Lung (tissue), 12 donors: ENCODE results near the gene NFKBIB. TPM values are rescaled to one million over a fixed set of nuclear protein-coding genes. Genes with fewer than 3 reads are reported as not detected.
"Not testable (repeated sequence)": the region's sequence is repeated elsewhere in the genome, so short reads cannot be mapped to it uniquely, and the experiment has no call there.

ENCODE experiments used
- ATAC-seq: fragments of 200-7000 bp; cut with Tn5 transposase; one replicate; pipeline ENCODE4 v1.9.1; 2020; ENCODE audit warnings: moderate number of reproducible peaks; ENCODE audit not compliant: insufficient read depth, low FRiP score
- DNase-seq, 3 donors: peaks; one replicate each; pipeline ENCODE4 v3.0.0-alpha.2; 2013 to 2017
- H3K27ac ChIP-seq, 2 donors: one replicate each; pipeline ENCODE4 v1.5.1; 2013; ENCODE audit warnings: mild to moderate bottlenecking in 2 of 2, moderate library complexity in 2 of 2, control low read depth in 1 of 2, inconsistent platforms in 1 of 2, low read depth in 1 of 2, low read length in 1 of 2
- H3K27me3 ChIP-seq, 3 donors: one replicate each; pipeline ENCODE4 v1.5.1; 2013; ENCODE audit warnings: low read length in 2 of 3; ENCODE audit not compliant: control insufficient read depth in 3 of 3, insufficient read depth in 3 of 3
- H3K36me3 ChIP-seq, 4 donors: one replicate each; pipeline ENCODE4 v1.5.1; 2013; ENCODE audit warnings: low read length in 4 of 4, mild to moderate bottlenecking in 1 of 4, moderate library complexity in 1 of 4; ENCODE audit not compliant: control insufficient read depth in 4 of 4, insufficient read depth in 4 of 4
- H3K4me1 ChIP-seq, 5 donors: one replicate each; pipeline ENCODE4 v1.5.1; 2013; ENCODE audit warnings: low read length in 5 of 5, mild to moderate bottlenecking in 2 of 5, moderate library complexity in 1 of 5; ENCODE audit not compliant: control insufficient read depth in 5 of 5, insufficient read depth in 5 of 5
- H3K4me3 ChIP-seq: one replicate; pipeline ENCODE4 v1.5.1; 2013; ENCODE audit warnings: mild to moderate bottlenecking, control low read depth, moderate library complexity
- H3K9ac ChIP-seq, 2 donors: one replicate each; pipeline ENCODE4 v1.5.1; 2013; ENCODE audit warnings: low read length in 2 of 2, control low read depth in 1 of 2; ENCODE audit not compliant: insufficient read depth in 1 of 2
- H3K9me3 ChIP-seq, 4 donors: one replicate each; pipeline ENCODE4 v1.5.1; 2013; ENCODE audit warnings: low read length in 3 of 4, mild to moderate bottlenecking in 1 of 4, moderate library complexity in 1 of 4; ENCODE audit not compliant: control insufficient read depth in 4 of 4, insufficient read depth in 3 of 4
- WGBS, 2 donors: extraction: QIAGEN DNeasy Blood & Tissue Kit; methylation state at CpG; one replicate each; pipeline ENCODE4 v1.1.7; 2013; 5-methylcytosine and 5-hydroxymethylcytosine counted together
- polyA plus RNA-seq, 2 donors: library from polyadenylated mRNA; stranded (reverse); fragments of 200-250 nt; gene quantifications; one replicate each; pipeline ENCODE4 v1.2.1, GENCODE V29; 2013
- total RNA-seq, 2 donors: library from RNA; depleted of rRNA in 1 of 2; stranded (reverse); fragments of >200 nt in 1 of 2; gene quantifications; one replicate each; pipeline ENCODE4 v1.2.1, GENCODE V29; 2014 to 2021
- TF ChIP-seq, protein P1 (sequence below): IDR thresholded peaks from 2 replicates; pipeline ENCODE4 v1.5.1; 2012; ENCODE audit warnings: mild to moderate bottlenecking; ENCODE audit errors: control extremely low read depth, extremely low read depth
- donor health status: control.
- donor health status: control.
- donor health status: Bipolar disorder and iron deficiency.
- donor health status: healthy.
- donor health status: DM: yes; HTN: yes; CAD: no.

The NFKBIB gene
- total and polyA plus RNA-seq, 4 donors = 12.8 to 60.8 (median 48.8) TPM

DNA sequence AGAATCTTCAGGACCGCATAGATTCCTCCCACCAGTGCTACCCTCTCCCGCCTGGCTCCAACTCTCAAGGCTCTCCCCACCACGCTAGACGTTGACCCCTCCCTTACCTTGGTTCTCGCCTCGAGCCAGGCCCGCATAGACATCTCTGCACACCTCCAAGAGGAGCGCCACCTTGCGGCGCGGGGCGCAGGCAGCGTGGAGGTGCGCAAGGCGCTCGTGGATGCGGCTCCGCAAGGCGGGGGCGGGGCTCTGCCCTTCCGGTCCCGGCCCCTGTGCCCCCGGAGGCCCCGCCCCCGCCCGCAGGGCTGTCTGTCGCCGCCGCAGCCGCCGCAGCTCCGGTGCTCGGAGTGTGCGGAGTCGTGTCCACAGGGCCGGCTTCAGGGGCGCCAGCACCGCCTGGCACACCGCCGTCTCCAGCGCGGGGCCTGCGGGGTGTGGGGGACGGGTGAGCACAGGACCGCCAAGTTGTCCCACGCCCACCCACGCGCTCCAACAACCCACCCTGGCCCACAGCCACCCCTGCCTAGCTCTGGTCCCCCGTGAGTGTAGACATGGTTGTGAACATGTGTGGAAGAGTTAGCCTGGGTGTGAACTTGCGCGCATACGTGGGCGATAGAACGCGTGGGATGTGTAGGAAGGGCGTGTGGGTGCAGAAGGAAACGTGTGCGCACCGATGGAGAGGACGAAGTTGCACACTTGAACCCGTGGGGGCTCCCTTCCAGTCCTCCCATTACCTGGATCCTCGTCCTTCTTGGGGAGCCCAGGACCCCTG, 29.7 kb upstream of the NFKBIB start:
- H3K9ac ChIP-seq = peak overlapping the region; percentile 46 to 53
- H3K4me1 ChIP-seq = peaks cover 0 to 12% (median 5%) of the 10 kb centered on the region in 5 donors
- peak overlapping the region; percentile 15 for H3K4me3 ChIP-seq
- peak overlapping the region in 1 of 2 donors; percentile 37 for H3K27ac ChIP-seq
- TF ChIP-seq, protein P1, sequence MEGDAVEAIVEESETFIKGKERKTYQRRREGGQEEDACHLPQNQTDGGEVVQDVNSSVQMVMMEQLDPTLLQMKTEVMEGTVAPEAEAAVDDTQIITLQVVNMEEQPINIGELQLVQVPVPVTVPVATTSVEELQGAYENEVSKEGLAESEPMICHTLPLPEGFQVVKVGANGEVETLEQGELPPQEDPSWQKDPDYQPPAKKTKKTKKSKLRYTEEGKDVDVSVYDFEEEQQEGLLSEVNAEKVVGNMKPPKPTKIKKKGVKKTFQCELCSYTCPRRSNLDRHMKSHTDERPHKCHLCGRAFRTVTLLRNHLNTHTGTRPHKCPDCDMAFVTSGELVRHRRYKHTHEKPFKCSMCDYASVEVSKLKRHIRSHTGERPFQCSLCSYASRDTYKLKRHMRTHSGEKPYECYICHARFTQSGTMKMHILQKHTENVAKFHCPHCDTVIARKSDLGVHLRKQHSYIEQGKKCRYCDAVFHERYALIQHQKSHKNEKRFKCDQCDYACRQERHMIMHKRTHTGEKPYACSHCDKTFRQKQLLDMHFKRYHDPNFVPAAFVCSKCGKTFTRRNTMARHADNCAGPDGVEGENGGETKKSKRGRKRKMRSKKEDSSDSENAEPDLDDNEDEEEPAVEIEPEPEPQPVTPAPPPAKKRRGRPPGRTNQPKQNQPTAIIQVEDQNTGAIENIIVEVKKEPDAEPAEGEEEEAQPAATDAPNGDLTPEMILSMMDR = peak; percentile 85
- no peaks in the 10 kb centered on the region for H3K36me3 ChIP-seq
- peak; percentile 62 to 75 (median 67) for DNase-seq
- H3K27me3 ChIP-seq = no peaks in the 10 kb centered on the region
- ATAC-seq = peak; percentile 89
- no peaks in the 10 kb centered on the region for H3K9me3 ChIP-seq
- 17 to 22% methylated on average over 54 to 62 of the region's 62 CpGs for WGBS, 2 donors

GRCh38 chr19:38870612-38871011, 29.2 kb upstream of the NFKBIB start:
- Histone ChIP-seq H3K27me3 (no peaks in the 10 kb centered on the region), H3K9me3 (no peaks in the 10 kb centered on the region), H3K4me1 (peaks cover 0 to 12% (median 5%) of the 10 kb centered on the region in 5 donors), H3K27ac (no peak overlapping the region), H3K9ac (no peak overlapping the region), H3K4me3 (no peak overlapping the region), H3K36me3 (no peaks in the 10 kb centered on the region)
- ATAC-seq = no peak
- TF ChIP-seq, protein P1 = no peak
- DNase-seq = no peak
- WGBS, 2 donors = 86 to 88% methylated on average over 19 of the region's 19 CpGs

GRCh38 chr19:38873400-38873799, 26.4 kb upstream of the NFKBIB start:
- ATAC-seq, H3K36me3 ChIP-seq, H3K9me3 ChIP-seq, H3K4me3 ChIP-seq, H3K27ac ChIP-seq, DNase-seq, H3K27me3 ChIP-seq, H3K9ac ChIP-seq: not testable (repeated sequence)
- WGBS, 2 donors = 91 to 93% methylated on average over 10 of the region's 10 CpGs
- H3K4me1 ChIP-seq = peaks cover 0 to 20% (median 8%) of the 10 kb centered on the region in 5 donors

- no peak overlapping the region for H3K27ac ChIP-seq
- H3K4me1 ChIP-seq = peaks cover 0 to 11% (median 2%) of the 10 kb centered on the region in 5 donors
- TF ChIP-seq, protein P1 = no peak
- H3K4me3 ChIP-seq = no peak overlapping the region
- H3K9me3 ChIP-seq = no peaks in the 10 kb centered on the region
- no peak for ATAC-seq
- no peak overlapping the region for H3K9ac ChIP-seq
- peaks cover 0 to 11% (median 0%) of the 10 kb centered on the region in 4 donors for H3K36me3 ChIP-seq
- 76 to 90% methylated on average over 6 of the region's 6 CpGs for WGBS, 2 donors
- no peaks in the 10 kb centered on the region for H3K27me3 ChIP-seq
- no peak for DNase-seq
Measured at GRCh38 chr19:38875656-38876395, 23.9 kb upstream of the NFKBIB start.
